Muscle of back (tissue), 11 donors: ENCODE results near the gene PHPT1. TPM values are rescaled to one million over a fixed set of nuclear protein-coding genes. Genes with fewer than 3 reads are reported as not detected.
"Not testable (repeated sequence)": the region's sequence is repeated elsewhere in the genome, so short reads cannot be mapped to it uniquely, and the experiment has no call there.

ENCODE experiments used
- DNase-seq, 3 donors: peaks; one replicate each; pipeline versions ENCODE4 v3.0.0 to v3.0.0-alpha.2; 2013
- polyA plus RNA-seq, 10 donors: library from polyadenylated mRNA; unstranded; fragments of 120-200 nt; gene quantifications; one replicate each; pipeline ENCODE4 v1.2.1, GENCODE V29; 2013; ENCODE audit not compliant: insufficient read length in 10 of 10

The PHPT1 gene
- polyA plus RNA-seq, 10 donors: 63.9 to 118 (median 81.7) TPM

DNA sequence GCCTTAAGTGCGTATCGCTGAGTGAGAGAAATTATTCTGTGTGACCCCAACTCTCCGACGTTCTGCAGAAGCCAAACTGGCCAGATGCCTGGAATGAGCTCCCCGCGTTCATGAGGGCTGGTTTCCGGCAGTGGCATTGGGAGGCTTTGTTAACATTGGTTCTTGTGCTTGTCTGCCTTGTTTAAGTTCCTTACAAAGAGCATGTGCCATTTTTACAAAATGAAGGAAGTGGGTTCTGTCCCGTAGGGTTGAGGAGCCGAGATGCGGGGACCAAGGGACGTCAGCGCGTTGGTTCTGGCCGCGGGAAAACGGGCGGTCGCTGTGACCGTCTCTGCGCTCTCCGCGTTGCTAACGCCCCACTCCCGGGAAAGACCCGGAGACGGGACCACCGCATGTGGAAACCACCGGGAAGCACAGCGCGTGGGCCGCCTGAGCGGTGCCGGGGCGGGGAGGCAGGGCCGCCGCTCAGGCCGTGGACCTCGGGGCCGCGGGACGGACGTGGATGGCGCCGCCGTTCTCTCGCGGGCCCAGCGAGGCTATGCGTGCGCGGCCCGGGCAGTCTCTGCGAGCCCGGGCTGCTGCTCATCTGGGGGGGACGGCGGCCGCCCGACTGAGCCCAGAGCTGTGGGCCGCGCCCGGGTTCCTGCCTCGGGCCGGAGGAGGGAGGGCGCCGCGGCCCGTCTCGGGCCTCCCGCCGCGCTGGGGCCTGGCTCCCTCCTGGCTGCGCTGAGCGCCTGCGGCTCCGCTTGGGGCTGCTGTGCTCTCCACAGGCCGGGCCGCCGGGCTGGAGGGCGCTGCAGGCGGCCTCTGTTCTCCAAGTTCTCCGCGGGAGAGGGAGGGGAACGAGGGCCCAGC, 28.0 kb upstream of the PHPT1 start:
- peak in 1 of 3 donors; percentile 67 for DNase-seq

DNA sequence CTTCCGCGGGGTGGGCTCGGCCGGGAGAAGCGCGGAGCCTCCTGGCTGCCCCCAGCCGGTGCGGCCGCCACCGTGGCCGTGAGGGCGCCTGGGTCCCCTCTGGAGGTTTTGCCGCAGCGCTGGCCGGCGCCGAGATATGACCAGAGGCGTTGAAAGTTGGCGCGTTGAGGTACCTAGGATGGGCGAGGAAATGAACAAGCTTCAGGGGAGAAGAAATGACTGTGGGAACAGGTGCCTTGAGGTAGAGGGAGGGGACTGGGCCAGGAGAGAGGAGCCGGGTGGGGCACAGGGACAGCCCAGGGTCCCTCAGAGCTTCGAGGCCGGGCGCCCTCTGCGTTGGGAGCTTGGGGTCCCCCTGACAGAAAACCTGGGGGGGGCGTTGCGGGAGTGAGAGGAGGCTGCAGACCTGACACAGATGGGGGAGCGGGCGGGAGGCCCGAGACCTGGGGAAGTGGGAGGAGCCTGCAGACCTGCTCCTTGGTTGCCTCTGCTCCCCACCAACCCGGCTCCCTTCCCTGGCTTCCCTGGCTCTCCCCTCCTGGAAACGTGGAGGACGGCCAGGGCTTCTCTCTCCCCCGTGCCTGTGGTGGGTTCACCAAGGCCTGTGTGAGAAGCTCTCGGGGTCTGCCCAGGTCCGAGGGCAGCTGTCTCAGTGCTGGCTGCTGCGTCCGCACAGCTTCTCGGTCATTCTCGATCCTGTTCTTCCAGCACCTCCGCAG, 27.2 kb upstream of the PHPT1 start:
- DNase-seq: no peak

DNA sequence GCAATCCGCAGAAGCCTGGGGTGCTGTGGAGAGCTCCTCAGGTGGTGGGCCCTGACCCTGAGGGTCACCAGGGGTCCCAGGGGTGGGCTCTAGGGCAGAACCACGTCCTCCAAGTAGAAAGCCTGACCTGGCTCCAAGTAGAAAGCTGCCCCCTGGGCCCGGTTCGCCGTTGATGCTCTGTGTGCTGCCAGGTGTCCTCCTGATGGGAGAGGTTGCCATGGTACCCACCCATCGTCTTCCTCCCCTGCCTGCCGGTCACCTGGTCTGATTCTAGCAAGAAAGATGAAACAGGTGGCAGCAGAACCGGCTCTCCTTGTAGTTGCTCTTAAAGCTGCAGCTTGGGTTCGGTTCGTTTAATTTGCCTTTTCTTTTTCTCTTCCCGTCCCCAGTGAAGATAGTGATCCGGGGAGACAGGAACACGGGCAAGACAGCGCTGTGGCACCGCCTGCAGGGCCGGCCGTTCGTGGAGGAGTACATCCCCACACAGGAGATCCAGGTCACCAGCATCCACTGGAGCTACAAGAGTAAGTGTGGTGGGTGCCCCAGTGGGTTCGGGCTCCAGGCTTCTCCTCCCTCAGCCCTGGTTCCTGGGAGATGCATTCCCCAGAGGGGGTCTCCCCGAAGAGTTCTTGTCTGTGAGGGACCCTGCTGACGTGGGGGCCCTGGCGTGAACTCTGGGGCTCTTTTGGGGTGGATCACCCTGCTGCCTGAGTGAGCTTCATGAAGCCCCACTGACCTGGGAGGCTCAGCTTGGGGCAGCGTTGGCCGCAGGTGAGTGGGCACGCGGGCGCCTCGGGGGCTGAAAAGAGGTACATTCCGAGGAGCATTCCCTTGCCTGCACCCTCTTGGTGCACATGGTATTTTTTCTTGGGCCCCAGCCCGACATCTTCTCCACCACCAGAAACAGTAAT, 25.8 kb upstream of the PHPT1 start:
- DNase-seq: no peak

DNA sequence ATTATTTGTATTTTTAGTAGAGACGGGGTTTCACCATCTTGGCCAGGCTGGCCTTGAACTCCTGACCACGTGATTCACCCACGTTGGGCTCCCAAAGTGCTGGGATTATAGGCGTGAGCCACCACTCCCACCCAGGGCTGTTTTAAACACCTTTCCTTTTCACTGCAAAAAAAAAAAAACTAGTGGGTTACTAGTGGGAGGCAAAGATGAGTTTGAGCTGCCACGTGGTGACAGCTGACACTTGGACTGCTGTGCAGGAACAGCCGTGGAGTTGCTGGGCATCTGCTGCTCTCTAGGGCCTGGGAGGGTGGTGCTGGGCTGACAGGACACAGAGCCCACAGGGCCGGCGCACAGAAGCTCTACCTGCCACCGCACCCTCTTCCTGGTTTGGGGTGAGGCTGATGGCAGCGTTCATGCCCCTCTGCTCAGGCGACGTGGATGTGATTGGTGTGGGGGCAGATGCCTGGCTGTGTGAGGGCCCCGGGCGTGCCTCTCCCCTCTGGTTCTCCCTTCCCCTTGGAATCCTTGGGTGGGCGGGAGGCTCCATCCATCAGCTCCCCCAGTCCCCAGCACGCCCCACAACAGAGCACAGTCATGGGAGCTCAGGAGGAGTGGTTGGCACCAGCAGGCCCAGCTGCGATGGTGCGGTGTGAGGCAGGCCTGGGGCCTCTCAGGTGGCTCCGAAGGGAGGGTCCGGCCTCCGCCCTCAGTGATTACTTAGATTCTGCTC, 24.5 kb upstream of the PHPT1 start:
- DNase-seq: no peak

DNA sequence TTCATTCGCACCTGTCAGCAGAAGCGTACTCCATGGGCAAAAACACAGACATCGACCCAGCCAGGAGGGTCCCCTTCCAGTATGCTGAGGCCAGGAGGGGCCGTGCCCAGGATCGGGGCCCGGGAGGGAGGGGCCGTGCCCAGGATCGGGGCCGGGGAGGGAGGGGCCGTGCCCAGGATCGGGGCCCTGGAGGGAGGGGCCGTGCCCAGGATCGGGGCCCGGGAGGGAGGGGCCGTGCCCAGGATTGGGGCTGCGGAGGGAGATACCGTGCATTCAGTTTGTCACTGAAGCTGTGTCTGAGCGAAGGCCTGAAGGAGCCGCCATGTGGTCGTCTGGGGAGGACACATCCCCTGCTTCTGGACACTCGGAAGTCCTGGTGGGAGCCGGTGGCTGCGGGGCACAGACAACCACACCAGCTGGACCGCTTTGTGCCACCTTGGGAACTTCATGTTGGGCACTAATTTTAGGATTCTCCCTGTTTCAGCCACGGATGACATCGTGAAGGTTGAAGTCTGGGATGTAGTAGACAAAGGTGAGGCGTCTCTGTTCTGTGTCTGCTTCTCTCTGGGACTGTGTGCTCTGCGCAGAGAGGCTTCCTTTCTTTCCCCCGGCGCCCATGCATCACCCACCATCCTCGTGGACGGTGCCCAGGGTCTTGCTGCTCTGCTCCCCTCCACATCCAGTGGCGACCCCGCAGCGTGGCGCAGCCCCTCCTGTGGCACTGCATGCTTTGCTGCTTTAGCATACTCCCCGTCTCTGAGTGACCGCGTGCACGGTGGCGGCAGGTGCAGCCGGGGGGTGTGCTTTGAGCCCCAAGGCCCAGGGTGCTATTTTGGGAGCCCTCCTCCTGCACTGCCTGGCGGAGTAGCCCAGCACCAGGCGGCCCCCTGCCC, 23.7 kb upstream of the PHPT1 start:
- DNase-seq: no peak

DNA sequence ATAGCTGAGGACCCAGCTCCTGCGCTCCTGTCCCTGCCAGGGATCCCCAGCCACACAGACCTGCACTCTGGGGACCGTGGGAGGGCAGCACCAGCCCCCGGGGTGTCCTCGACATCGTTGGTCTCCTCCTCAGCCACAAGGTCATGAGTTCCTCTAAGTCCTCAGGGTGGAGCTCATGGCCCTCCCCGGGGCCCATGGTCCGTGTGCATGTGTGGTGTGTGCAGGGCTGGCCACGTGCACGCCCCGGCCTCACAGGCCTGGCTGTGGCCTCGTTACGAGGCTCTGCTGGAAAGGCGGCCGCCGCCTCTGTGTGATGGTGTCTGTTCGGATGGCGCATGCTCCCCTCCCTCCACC, 23.0 kb upstream of the PHPT1 start:
- no peak for DNase-seq

DNA sequence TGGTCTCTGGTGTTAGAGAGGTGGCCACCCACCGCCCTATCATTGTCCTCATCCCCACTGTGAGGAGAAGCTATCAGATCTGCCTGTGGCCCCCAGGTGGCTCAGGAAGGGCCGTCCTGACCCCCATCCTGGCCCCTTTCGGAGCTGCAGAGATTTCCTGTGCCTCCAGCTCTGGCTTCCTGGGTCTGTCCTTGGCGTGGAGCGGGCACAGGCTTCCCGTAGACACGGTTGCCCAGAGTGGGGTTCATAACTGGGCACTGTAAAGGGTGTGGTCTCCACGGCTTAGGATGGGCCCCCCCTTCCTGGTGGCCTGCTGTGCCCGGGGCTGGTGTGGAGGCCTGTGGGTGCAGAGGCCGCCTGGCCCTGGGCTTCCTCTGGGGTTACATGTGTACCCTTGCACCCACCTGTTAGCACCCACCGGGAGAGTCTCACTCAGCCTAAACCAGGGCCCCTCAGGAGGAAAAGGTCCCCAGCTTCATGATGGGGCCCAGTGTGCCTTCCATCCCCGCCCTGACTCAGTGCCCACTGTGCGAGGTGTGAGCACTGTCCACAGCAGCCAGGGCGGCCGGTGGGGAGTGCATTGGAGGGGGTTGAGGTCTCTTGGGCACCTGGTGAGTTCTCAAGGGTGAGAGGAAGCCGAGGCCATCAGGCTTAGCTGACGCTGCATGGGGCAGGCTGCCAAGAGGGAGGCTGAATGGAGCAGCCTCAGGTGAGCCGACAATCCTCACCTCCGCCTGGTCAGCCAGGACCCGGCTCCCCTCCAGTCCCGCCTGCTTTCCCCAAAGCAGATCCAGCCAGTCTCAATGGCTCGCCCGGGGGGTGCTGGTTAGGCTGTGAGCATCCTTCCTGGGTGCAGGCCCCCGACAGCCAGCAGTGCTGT, 22.3 kb upstream of the PHPT1 start:
- no peak for DNase-seq

DNA sequence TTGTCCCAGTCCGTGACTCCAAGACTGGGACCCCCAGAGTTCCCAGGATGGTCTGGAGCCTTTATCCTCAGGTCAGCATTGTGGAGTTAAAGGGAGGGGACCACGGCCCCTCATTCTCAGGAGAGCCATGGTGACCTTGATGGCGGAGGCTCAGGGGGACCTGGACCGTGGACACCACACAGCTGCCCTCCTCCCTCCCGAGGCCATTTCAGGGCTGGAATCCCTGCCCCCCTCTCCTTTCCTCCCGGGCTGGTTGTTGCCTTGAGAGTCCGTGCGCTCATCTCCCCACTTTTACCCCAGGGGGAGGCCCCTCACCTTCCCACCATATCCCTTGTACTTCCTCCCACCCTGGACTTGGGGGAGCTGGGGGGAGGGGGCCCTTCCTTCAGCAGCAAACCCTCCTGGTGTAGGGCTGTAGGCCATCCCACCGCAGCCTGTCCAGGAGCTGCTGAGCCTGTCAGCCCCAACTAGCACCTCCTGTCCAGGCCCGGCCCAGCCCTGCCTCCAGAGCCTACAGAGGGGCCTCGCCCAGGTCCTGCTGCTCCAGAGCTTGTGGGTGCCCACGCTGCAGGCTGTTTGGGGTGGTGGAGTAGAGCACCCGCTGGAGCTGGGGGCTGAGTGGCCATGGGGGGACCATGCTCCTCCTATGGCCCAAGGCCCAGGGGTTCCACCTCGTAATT, 21.3 kb upstream of the PHPT1 start:
- no peak for DNase-seq

DNA sequence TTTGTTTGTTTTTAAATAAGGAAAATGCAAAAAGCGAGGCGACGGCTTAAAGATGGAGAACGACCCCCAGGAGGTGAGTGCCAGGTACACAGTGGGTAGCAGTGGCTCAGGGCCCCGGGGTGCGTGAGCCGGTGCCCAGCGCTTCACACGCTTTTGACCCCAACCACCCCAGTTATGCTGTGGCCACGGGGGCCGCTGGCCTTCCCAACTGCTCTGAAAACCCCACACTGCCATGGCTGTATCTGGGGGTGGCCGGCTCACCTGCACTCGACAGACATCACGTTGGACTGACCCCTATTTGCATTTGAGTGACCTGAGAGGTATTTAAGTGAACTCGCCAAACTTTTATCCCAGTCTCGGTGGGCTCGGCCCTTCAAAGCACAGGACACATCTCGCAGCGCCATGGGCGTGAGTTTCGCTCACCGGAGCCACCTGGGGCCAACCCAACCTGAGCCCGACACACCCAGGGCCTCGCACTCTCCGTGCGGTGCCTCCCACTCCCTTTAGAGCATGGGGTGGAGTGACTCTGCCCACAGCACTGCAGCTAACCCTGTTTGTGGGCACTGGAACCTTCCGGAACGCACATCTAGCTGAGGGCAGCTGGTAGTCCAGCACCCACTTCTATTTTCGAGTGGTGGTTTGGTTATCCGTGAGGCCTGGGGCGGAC, 20.6 kb upstream of the PHPT1 start:
- no peak for DNase-seq

DNA sequence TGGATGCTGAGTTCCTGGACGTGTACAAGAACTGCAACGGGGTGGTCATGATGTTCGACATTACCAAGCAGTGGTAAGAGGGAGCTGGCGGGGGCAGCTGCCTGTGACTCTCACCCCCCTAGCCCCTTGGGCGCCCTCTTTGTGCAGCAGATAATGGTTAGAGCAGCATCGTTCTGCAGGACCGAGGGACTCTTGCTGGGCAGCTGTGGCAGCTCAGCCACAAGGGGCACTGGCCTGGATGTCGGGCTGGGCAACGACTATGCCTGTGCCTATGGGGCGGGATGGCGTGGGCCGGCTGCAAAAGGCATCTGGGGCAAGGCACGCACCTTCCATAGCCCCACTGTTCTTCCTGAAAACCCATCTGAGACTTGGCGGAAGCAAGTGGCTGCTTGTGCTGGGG, 19.8 kb upstream of the PHPT1 start:
- DNase-seq: no peak

DNA sequence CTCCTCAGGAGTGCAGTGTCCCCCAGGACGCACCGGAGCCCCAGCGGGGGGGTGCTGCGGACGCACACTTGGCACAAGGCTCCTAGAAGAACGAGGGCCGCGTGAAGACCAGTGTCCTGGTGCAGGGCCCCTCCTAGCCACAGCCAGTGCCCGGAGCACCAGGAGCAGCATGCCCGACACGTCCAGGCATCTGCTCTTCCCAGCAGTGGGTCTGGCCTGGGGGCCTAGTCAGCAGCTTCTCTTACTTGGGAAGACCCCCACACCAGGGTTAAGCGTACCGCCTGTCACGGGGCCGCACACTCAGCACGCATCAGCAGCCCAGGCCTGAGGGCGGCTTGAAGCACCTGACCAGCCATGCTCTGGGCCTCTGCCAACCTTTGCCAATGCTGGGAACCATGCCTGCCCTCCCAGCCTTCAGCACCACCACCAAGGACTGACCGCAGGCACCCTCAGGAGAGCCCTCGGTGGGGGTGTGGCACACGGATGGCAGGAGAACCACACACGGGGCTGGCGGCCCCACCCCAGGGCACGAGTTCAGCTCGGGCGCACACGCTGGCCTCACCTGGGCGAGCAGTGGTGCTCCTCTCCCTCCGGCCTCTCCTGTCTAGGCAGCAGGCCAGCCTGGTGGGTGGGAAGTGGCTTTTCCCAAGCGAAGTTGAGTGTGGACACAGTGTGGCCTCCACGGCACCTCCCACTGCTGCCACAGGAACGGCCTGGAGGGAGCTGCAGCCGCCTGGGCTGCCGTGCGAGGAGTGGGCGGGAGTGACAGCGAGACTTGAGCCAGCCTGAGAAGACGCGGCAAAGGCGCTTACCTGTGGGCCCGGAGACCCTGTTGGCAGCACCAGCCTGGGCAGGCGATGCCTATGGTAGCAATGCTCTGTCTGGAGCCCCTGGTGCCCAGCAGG, 19.0 kb upstream of the PHPT1 start:
- DNase-seq: no peak

DNA sequence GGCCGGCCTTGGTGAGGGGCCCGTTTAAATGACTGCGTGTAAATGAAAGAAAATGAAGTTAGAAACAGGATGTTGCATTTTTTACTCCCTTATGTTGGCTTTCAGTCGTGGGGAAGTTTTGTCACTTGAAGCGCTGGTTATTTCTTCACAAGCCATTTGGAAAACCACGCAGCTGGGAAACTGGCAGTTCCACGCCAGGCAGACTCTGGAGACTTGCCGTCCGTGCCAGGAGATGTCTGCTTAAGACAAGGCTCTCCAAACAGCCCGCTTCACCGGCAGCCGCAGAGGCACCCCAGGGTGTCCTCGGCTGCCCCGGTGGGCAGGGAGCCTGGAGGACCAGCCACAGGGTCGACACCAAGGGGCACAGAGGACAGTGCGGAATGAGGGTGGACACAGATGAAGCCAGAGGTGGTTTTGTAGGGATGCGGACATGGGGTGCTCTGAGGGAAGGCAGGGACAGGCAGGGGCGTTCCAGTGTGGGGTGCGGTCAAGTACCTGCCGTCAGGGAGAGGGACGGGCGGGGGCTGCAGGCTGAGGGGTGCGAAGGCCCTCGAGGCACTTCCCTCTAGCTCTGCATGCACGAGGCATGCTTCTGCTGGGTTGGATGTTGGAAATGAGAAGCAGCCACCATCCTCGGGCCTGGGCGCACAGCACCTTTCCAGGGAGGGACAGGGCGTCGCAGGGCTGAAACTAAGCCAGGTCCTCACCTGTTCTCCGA, 18.0 kb upstream of the PHPT1 start:
- DNase-seq: no peak

DNA sequence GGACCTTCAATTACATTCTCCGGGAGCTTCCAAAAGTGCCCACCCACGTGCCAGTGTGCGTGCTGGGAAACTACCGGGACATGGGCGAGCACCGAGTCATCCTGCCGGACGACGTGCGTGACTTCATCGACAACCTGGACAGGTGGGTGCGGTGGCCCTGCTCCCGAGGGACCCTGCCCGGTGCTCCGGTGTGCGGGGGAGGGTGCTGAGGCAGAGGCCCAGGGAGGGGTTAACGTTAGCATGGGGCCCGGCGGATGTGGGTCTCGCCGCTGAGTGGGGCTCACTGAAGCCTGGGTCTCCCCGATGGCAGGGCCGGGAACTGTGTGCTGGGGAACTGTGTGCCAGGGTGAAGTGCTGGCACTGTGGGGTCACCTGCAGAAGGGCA, 17.5 kb upstream of the PHPT1 start:
- no peak for DNase-seq

DNA sequence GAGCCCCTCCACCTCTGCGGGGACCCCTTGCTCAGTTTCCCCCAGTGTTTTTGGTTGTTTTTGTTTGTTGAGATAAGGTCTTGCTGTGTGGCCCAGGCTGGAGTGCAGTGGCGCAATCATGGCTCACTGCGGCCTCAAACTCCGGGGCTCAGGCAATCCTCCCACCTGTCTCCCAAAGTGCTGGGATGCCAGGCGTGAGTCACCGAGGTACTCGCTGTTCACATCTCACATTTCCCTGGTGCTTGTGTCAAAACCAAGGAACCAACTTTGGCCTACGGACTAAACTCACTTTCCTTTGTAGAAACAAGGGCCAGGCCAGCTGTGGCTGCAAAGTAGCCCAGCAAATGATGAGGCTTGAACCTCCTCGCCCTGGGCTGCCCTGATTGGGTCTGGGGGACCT, 16.6 kb upstream of the PHPT1 start:
- no peak for DNase-seq

DNA sequence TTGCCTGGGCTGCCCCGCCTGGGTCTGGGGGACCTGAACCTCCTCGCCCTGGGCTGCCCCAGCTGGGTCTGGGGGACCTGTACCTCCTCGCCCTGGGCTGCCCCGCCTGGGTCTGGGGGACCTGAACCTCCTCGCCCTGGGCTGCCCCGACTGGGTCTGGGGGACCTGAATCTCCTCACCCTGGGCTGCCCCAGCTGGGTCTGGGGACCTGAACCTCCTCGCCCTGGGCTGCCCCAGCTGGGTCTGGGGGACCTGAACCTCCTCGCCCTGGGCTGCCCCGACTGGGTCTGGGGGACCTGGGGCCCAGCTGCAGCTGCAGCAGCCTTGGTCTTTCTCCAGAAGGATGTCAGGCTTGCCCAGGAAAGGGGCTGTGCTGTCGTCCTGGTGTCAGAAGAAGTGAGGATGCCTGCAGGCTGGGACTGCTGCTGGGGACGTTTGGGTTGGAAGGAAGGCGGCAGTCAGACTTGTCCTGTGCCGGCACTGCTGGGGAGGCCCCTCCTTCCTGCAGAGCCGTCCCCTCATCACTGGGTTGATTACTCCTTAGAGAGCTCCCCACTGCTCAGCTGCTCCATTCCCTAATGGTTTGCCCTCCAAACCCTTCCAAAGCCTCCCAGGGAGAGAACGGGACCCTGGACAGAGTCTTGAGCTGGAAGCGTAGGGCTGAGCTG, 15.7 kb upstream of the PHPT1 start:
- DNase-seq: not testable (repeated sequence)
